HTERT RPE-1 (cell line): ENCODE measurements around the gene TMCC3.
"Not testable (repeated sequence)": the region's sequence is repeated elsewhere in the genome, so short reads cannot be mapped to it uniquely, and the experiment has no call there.

ENCODE experiments used
- in situ Hi-C: fragments of 300-500 bp; cut with MboI; formaldehyde crosslinking; loops from 4 replicates; pipeline ENCODE4 v1.14.3; 2020; ENCODE audit warnings: low sequenced_read_pairs

Gene TMCC3

GRCh38 chr12:94637390-94638113, 12.8 kb downstream of the TMCC3 start:
- in situ Hi-C loops, result no loop called here

- in situ Hi-C loops, result no loop called here
Measured at GRCh38 chr12:94636462-94637085, 13.8 kb downstream of the TMCC3 start.

- in situ Hi-C loops, result no loop called here
Measured at GRCh38 chr12:94634717-94635116, 15.6 kb downstream of the TMCC3 start.

- in situ Hi-C loops, result no loop called here
Measured at GRCh38 chr12:94633401-94633800, 17.0 kb downstream of the TMCC3 start.

GRCh38 chr12:94631058-94631457, 19.3 kb downstream of the TMCC3 start:
- in situ Hi-C loops, result no loop called here

GRCh38 chr12:94628819-94629472, 21.4 kb downstream of the TMCC3 start:
- in situ Hi-C loops, result no loop called here

GRCh38 chr12:94628369-94628768, 22.0 kb downstream of the TMCC3 start:
- in situ Hi-C loops, result no loop called here

GRCh38 chr12:94625531-94625930, 24.8 kb downstream of the TMCC3 start:
- in situ Hi-C loops, result no loop called here

GRCh38 chr12:94623161-94623920, 27.0 kb downstream of the TMCC3 start:
- in situ Hi-C loops, result no loop called here

- in situ Hi-C loops, result no loop called here
Measured at GRCh38 chr12:94622475-94622874, 27.9 kb downstream of the TMCC3 start.

- in situ Hi-C loops, result no loop called here
Measured at GRCh38 chr12:94621662-94622359, 28.5 kb downstream of the TMCC3 start.

GRCh38 chr12:94620621-94621020, 29.7 kb downstream of the TMCC3 start:
- in situ Hi-C loops, result no loop called here

GRCh38 chr12:94618995-94619695, 31.2 kb downstream of the TMCC3 start:
- in situ Hi-C loops, result no loop called here

GRCh38 chr12:94617101-94617500, 33.3 kb downstream of the TMCC3 start:
- in situ Hi-C loops, result no loop called here

GRCh38 chr12:94616203-94616729, 34.1 kb downstream of the TMCC3 start:
- in situ Hi-C loops, result no loop called here

GRCh38 chr12:94615260-94616181, 34.8 kb downstream of the TMCC3 start:
- in situ Hi-C loops, result no loop called here

GRCh38 chr12:94614288-94614721, 36.1 kb downstream of the TMCC3 start:
- in situ Hi-C loops, result no loop called here

- in situ Hi-C loops, result no loop called here
Measured at GRCh38 chr12:94609917-94610443, 40.4 kb downstream of the TMCC3 start.

- in situ Hi-C loops, result not testable (repeated sequence)
Measured at GRCh38 chr12:94606810-94607209, 43.5 kb downstream of the TMCC3 start.
